IPS-NIHi7 (cell line): Measurements from ENCODE around the gene CAST.

Experiments used
- DNase-seq: peaks from one replicate; pipeline ENCODE4 v3.0.0; 2012; ENCODE audit warnings: mixed read lengths; ENCODE audit errors: extremely low spot score

CAST gene

DNA sequence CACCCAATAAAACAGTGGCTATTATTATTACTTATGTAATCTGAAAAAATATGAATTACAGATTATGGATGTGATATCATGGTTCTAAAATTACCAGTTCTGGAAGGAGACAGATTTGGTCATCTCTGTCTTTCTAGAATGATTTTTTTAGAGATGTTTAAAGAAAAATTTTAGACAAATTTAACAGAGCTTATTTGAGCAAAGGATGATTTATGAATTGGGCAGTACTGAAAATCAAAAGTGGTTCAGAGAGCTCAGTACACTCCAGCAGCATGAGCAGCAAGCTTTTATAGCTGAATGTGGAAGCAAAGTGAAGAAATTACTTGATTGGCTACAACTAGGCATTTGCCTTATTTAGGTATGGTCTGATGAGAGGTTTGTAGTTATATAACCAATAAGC, 11.0 kb downstream of the CAST start:
- DNase-seq: no peak

DNA sequence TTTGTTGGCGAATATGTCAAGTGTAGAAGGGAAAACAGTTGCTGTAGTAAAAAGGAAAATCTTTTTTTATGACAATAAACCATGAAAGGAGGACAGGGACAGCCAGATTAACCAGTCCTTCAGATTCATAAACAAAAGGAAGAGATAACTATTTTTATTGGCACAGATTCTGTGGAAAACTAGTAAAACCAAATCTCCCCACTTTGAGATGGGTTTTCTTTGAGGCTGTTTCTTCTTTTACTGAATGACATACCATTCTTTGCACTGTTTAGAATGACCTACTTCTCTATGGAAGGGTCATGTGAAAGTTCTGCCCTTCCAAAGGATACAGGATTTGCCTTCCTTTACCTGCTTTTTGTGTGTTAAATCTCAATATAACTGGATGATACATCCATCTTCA, 13.7 kb downstream of the CAST start:
- DNase-seq: no peak

DNA sequence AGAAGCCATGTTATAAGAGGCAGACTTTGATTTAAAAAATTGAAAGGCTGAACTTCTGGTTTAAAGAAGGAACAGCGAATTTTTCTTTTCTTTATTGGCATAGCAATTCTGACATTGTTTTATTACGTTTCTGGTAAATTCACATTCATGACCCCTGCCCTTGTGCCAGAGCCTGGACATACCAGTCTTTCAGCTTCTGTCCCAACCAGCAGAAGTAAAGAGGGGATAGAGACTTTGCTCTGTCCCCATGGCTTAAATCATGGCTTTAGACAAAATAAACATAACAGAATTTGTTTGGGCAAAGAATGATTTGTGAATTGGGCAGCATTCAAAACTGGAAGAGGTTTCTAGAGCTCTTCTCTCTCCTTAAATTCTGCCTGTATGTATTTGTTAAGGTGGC, 15.3 kb downstream of the CAST start:
- DNase-seq: no peak

DNA sequence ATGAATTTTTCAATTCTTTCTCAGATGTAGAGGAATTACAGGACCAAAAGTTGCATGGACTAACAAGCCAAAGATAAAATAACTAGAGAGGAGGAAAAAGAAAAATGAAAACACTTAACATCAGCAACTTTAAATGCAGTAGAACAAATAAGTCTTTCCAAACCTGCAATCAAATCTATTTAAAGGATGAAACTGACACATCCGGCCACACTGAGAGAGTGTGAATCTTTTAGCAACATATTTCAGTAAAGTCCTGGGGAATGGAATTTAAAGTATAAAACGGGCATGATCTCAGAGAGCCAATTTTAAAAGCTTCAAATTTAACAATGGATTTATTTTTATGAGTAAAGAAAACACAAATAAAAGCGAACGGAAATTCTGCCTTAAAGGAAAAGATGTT, 17.1 kb downstream of the CAST start:
- DNase-seq: no peak

GRCh38 chr5:96680759-96681470, 18.7 kb downstream of the CAST start:
- no peak for DNase-seq

- DNase-seq: no peak
Observed at GRCh38 chr5:96683392-96683791, 21.2 kb downstream of the CAST start.

- no peak for DNase-seq
Observed at GRCh38 chr5:96683810-96684209, 21.6 kb downstream of the CAST start.

DNA sequence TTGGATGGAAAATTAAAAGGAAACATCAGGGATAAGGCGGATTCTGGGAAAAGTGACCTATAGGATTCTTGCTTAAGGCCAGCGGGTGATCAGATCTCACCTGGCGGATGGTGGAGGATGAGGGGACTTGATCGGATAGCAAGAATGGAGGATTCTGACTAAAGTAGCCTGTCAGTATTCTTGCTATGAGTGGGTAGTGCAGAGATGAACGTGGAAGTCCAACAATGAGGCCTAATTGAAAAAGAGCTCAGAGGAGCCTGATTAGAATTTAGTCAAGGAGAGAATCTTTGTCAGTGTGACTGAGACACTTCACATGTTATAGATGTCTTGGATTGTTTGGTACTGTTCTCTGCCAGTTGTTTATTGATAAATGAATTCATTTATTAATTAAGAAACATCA, 24.9 kb downstream of the CAST start:
- no peak for DNase-seq

DNA sequence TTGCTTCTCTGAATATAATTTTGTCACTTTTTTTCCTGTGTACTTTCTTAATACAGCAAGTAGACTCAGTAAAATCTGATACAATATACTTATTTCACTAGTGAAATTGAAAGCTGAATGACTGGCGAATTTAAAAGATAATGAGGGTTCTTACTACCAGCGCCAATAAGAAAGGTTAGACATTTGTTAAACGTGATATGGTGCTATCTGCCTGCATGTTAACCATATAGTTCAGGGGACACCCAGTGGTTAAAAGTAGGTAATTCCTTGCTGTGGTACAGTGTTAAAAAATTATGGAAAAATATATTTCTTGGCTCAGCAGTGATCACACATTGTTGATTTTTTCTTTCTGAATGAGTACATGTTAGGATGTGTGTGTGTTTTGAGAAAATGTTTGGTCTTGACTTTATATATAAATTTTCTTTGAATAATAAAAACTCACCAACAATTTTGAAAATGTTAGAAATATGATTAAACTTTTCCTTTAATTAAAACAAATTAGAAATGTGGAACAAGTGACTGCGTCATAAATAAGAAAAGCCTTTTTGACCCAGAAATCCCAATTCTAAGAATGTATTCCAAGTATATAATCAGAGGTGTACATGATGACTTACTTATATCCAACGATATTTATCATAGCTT, 25.8 kb downstream of the CAST start:
- peak; percentile 25 for DNase-seq

GRCh38 chr5:96690861-96691260, 28.7 kb downstream of the CAST start:
- no peak for DNase-seq

DNA sequence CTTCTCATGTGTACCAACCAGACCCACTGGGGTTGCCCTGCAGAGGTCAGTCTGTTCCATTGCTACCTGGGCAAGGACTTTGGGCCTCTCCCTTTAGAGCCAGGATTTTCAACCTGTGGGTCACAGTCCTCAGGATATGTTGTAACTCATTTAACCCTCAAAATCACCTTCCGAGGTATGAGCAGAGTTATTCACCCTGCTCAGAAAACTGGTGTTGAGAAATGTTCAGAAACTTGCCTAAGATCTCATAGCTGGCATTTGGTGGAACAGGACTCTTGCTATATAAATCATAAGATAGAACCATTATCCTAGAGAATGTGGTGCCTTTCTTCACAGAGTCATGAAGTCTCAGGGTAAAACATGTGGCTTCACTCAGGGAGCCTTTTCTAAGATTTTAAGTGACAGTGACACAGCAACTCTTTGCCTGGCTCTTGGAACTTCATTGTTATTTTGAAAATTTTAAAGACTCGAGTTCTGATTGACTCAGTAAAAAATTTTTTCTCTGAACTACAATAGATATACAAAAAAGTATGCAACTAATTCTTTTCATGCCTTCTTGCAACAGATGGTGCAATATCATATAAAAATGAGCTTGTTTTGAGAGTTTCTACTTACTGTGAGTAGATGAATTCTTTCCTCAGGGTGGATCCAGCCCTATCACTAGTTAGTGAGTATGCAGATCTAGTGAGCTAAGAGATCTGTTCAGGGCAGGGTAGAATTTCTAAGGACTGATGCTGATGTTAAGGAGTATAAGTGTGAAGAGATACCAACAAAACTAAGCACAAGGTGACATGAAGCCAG, 29.5 kb downstream of the CAST start:
- DNase-seq: no peak

- DNase-seq: no peak
Observed at GRCh38 chr5:96692441-96692840, 30.3 kb downstream of the CAST start.

- peak; percentile 72 for DNase-seq
Observed at GRCh38 chr5:96699186-96699820, 37.1 kb downstream of the CAST start.

DNA sequence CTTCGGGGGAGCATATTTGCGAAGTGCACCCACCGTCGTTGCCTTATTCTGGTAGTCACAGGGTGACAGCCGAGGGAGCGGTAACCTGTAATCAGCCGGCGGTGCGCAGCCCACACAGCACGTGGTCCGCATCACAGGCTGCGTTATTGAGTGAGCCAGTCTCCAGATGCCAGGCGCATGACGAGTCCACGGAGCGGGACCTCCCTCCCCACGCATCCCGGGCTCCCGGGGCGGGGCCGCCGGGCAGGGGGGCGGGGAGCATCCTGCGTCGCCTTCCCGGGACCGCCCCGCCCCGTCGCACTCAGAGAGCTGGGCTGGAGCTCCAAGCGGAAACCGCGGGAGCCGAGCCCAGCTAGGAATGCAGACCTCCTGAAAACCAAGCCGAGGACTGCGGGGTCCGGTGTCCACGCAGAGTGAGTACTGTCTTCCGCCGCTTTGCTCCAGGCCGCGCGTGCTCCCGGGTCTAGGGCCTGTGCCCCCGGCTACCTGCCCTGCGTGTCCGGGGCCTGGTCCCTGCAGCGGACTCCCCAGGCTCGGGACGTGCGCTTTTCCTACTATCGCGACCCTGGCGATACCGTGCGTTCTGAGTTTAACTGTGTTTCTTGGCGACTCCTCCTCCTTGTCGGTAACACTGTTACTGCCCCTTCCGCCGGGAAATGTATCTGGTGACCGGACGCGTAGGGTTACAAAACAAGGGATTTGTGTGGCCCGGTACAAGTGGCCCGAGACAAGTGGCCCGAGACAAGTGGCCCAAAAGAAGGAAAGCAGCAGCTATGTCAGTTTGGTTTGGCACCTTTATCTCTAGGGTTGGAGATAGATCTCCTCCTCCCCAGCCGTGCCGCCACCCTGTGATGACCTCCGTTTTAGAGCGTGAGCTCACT, 40.6 kb downstream of the CAST start:
- DNase-seq: peak; percentile 84

GRCh38 chr5:96703384-96703920, 41.3 kb downstream of the CAST start:
- DNase-seq: no peak

- DNase-seq: no peak
Observed at GRCh38 chr5:96703995-96704394, 41.8 kb downstream of the CAST start.

DNA sequence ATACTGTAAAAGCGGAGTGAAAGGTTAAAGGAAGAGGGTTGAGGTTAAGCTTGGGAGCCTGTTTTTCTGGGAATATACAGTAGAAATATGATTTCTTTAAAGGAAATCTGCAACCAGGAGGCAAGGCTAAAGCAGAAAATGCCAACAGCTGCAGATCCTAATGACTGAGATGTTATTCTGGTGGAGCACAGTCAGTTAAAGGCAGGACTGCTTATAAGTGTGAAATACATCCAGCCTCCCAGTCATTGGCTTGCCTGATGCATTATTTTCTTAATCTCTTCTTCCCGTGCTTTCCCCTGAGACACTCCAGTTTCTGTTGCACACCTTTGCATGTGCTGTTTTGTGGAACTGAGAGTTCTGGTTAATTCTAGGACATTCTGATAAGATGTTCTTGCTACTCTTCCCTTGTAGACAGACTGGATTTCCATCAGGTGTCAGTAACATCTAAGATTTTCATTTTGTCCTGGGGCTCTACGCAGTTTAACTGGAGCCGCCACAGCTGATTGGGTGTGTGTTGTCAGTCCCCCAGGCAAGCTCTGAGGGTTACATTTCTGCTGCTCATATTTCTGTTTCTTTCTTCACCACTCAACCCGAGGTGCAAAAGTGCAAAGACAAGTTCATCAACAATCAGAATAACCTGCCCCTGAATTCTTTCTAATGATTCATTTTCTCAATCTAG, 44.4 kb downstream of the CAST start:
- no peak for DNase-seq

DNA sequence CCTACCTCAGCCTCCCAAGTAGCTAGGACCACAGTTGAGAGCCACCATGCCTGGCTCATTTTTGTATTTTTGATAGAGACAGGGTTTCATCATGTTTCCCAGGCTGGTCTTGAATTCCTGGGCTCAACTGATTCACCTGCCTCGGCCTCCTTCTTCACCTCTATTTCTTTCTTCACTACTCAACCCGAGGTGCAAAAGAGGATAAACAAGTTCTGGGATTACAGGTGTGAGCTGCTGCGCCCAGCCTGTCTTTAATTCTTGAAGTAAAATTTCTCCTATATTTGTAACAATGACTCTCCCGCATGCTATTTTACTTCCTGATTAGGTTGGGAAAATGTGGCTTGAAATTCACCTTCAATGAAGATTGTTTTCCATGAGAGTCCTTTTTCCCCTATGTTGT, 46.4 kb downstream of the CAST start:
- no peak for DNase-seq

- DNase-seq: no peak
Observed at GRCh38 chr5:96709152-96709821, 47.1 kb downstream of the CAST start.
